Fibroblast of skin of scalp (primary cell): ENCODE measurements around the gene NUS1.
"Not testable (repeated sequence)": the region's sequence is repeated elsewhere in the genome, so short reads cannot be mapped to it uniquely, and the experiment has no call there.

Source experiments
- DNase-seq: peaks from one replicate; pipeline ENCODE4 v3.0.0-alpha.2; 2013

The NUS1 gene

DNA sequence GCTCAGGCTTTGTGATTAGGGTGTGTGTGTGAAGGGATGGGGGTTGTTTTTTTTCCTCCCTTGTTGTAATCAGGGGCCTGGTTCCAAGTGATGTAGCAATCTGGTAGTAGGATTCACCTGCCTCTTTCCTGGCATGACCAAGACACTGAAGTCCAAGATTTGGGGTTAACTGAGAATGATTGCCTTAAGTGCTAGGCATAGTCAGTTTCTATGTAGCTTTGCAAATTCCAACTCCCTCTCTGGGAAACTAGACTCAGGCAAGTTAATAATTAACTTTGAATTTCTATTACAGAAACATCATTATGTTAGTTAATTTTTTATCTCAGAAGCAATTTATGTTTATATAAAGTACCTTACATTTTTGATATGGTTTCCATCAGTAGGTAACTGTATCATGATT is 43.6 kb downstream of the NUS1 start:
- no peak for DNase-seq

DNA sequence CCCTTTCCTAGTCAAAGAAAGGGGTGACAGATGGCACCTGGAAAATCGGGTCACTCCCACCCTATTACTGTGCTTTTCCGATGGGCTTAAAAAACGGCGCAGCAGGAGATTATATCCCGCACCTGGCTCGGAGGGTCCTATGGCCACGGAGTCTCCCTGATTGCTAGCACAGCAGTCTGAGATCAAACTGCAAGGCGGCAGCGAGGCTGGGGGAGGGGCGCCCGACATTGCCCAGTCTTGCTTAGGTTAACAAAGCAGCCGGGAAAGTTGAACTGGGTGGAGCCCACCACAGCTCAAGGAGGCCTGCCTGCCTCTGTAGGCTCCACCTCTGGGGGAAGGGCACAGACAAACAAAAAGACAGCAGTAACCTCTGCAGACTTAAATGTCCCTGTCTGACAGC is 46.3 kb downstream of the NUS1 start:
- DNase-seq, result not testable (repeated sequence)

- no peak for DNase-seq
Measured at GRCh38 chr6:117728626-117729025, 53.4 kb downstream of the NUS1 start.

DNA sequence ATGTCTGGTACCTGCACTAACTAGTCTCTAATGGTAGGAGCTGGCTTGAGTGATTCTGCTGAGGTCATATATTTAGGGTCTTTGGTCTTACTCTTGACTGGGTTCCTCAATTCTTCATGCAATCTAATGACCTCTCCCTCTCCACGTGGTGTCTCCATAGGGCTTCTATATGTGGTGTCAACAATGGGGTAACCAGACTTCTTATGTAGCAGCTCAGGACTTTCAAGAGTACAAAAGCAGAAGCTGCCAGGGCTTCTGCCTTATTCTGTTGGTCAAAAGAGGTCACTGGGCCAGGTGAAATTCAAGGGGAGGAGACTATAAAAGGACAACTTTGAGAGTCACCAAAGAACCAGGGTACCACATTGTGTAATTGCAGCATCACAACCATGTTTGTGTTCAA is 54.3 kb downstream of the NUS1 start:
- no peak for DNase-seq

DNA sequence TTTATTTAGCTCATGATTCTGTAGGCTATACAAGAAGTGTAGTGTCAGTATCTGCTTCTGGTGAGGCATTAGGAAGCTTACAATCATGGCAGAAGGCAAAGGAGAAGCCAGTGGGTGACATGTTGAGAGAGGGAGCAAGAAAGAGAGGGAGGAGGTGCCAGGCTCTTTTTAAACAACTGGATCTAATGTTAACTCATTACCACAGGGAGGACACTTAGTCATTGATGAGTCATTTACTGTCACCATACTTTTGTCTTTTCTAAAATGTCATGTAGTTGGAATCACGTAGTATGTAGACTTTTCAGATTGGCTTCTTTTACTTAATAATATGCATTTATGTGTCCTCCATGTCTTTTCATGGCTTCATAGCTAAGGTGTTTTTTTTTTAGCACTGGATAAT is 58.1 kb downstream of the NUS1 start:
- DNase-seq, result no peak

DNA sequence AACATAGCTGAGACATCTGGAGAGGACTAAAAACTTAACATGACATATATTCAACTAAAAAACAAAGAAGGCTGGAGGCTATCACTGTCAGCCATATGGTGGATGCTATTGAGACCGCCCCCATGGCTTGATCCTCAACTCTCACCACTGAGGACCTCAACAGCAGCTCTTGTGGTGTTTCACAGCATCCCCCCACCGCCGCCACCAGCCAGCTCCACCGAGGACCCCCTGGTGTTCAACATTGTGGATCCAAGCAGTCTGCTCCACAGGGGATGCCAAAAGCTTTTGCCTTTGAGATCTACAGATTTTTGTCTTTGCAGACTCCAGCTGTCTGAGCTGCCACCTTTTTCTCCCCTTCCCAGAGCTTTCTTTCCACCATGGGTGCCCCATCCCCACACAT is 64.6 kb downstream of the NUS1 start:
- DNase-seq, result no peak

DNA sequence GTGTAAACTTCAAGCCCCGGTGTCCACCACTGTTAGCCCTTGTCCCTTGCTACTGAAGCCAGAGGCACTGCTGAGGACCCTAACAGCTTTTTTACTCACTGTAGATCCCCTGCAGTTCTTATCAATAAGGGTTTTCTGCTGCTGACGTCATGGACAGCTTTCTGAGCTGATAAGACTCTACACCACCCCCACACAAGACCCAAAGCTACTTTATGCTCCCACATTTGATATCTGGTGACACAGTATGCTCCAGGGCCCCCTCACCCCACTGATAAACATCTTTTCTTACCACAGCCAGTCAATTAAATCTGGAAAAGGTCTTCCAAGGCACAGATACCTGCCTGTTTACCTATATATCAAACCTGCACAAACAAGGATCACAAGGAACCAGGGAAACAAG is 65.3 kb downstream of the NUS1 start:
- DNase-seq, result no peak

DNA sequence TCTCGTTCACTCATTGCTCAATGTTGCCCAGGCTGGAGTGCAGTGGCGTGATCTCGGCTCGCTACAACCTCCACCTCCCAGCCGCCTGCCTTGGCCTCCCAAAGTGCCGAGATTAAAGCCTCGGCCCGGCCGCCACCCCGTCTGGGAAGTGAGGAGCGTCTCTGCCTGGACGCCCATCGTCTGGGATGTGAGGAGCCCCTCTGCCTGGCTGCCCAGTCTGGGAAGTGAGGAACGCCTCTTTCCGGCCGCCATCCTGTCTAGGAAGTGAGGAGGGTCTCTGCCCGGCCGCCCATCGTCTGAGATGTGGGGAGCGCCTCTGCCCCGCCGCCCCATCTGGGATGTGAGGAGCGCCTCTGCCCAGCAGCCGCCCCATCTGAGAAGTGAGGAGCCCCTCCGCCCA is 75.4 kb downstream of the NUS1 start:
- not testable (repeated sequence) for DNase-seq
